ENCODE results near the gene RPRD1B.
"Not testable (repeated sequence)": the region's sequence is repeated elsewhere in the genome, so short reads cannot be mapped to it uniquely, and the experiment has no call there.

Gene RPRD1B

DNA sequence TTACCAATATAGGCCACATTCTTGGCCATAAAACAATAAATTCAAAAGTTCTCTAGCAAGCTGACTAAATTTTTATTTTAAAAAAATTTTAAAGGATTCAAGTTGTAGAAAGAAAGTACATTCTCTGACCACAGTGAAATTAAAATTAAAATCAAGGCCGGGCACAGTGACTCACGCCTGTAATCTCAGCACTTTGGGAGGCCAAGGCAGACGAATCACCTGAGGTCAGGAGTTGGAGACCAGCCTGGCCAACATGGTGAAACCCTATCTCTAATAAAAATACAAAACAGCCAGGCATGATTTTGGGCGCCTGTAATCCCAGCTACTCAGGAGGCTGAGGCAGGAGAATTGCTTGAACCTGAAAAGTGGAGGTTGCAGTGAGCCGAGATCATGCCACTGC, 68.7 kb downstream of the RPRD1B start:
- DNase-seq (ENCODE audit: low read depth in 2 of 3, low spot score in 2 of 3): not testable (repeated sequence)

DNA sequence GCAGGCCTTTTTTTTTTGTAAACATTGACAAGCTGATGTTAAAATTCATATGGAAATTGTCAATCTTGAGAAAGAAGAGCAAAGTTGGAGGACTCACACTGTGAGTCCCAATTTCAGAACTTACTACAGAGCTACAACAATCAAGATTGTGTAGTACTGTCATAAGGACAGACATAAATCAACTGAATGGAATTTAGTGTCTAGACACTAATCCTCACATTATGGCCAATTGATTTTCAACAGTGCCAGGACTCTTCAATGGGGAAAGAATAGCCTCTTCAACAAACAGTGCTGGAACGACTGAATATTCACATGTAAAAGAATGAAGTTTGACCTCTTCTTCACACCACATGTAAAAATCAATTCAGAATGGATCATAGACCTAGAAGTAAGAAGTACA, 70.7 kb downstream of the RPRD1B start:
- no peak for DNase-seq (ENCODE audit: low read depth in 2 of 3, low spot score in 2 of 3)

DNA sequence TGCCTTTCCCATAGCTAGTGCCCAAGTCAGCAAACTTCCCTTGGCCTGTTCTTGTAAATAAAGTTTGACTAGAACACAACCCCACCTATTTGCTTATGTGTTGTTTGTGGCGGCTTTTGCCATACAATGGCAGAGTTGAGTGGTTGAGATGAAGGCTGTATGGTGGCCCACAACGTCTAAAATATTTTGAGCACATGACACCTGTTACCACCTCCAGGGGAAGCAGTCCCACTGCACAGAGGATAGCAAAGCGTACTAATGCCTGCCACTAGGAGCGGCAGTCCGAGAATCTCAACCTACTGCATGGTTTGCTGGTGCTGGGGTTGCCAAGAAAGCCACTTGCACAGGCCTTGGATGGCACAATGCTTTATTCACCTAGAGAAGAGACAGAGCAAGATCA, 72.9 kb downstream of the RPRD1B start:
- no peak for DNase-seq (ENCODE audit: low read depth in 2 of 3, low spot score in 2 of 3)

- DNase-seq (ENCODE audit: low read depth in 2 of 3, low spot score in 2 of 3): not testable (repeated sequence)
These were observed 73.8 kb downstream of the RPRD1B start for GRCh38 chr20:38107386-38107785.

DNA sequence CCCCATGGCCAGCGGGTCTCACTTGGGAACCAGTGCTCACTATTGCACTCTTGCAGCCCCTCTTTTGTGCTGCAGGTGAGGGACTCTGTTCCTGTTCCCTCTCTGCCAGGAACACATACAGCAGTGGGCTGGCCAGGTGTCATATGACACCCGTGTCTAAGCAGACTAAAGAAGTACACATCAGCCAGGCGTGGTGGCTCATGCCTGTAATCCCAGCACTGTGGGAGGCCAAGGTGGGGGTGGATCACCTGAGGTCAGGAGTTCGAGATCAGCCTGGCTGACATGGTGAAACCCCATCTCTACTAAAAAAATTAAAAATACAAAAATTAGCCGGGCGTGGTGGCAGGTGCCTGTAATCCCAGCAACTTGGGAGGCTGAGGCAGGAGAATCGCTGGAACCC, 74.4 kb downstream of the RPRD1B start:
- DNase-seq (ENCODE audit: low read depth in 2 of 3, low spot score in 2 of 3): not testable (repeated sequence)

DNA sequence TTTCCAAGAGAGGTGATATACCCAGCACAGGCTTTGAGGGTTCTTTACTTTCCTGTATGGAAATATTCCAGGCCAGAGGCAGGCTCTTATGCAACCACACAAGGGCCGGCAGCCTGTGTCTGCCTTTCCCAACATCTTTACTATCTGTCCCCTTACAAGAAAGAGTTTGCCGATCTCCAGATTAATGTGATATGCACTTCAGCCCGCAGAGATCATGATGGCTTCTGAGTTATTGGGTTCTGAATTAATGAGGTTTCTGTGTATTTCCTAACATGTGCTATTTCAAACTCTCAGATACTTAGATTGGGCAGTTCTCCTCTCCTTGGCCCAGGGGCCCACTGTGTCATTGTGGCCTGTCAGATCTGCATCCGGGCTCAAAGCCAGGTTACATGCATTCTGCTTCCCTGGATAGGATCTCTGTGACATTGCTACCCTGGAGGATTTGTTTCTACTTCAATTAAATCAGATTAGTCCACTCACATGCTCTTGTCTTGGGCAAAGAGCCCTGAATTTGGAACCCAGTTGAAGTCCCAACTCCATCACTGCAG, 75.0 kb downstream of the RPRD1B start:
- no peak for DNase-seq (ENCODE audit: low read depth in 2 of 3, low spot score in 2 of 3)

DNA sequence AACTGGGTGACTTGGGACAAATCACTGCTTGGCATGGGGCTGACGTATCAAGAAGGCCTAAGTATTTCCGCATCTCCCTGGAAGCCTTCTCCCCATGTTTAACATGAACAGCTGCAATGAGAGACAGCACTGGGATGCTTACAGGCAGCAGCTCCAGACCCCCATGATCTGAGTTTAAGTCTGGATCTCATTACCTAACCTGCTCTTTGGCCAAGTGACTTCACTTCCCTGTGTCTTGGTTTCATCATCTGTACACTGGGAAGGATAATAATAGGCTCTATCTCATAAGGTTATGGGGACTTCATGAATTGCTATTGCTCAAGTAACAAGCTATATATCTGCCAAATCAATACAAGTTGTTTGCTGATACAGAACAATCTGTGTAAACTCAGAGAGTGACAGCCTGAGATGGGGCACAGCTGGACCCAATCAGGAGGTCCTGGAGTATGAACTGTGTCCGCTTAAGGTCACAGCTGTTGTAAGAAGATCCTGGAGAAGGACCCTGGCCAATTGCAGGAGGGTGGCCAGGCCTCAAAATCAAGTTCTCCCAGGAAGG, 75.5 kb downstream of the RPRD1B start:
- no peak for DNase-seq (ENCODE audit: low read depth in 2 of 3, low spot score in 2 of 3)

GRCh38 chr20:38109591-38110524, 76.3 kb downstream of the RPRD1B start:
- DNase-seq (ENCODE audit: low read depth in 2 of 3, low spot score in 2 of 3): no peak

DNA sequence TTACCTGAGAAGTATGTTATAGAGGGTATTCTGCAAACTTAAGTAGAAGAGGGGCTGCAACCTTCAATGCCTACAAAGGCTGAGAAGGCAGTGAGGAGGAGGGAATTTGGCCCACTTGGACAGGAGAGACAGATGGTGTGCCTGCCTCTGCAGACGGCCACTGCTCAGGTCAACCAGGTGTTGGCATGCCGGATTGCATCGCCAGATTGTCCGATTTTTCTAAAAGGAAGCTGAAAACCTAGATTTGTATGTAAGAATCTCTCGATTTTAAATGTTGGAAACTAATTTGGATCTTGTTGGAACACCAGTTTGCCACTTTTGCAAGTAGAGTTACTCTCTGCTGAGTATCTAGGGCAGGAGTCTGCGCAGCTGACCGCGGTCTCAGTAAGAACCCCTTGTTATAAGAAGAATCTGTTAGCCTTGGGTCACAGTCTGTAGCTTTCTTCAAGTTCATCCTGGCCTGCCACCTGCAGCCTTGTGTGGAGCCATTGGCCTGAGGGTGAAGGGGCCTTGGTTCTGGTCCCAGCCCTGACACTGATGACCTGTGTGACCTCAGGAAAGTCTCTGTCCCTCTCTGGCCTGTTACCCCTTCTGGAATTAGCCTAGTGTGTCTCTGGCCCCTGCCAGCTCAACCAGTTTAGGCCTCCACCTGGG, 77.1 kb downstream of the RPRD1B start:
- DNase-seq (ENCODE audit: low read depth in 2 of 3, low spot score in 2 of 3): no peak

DNA sequence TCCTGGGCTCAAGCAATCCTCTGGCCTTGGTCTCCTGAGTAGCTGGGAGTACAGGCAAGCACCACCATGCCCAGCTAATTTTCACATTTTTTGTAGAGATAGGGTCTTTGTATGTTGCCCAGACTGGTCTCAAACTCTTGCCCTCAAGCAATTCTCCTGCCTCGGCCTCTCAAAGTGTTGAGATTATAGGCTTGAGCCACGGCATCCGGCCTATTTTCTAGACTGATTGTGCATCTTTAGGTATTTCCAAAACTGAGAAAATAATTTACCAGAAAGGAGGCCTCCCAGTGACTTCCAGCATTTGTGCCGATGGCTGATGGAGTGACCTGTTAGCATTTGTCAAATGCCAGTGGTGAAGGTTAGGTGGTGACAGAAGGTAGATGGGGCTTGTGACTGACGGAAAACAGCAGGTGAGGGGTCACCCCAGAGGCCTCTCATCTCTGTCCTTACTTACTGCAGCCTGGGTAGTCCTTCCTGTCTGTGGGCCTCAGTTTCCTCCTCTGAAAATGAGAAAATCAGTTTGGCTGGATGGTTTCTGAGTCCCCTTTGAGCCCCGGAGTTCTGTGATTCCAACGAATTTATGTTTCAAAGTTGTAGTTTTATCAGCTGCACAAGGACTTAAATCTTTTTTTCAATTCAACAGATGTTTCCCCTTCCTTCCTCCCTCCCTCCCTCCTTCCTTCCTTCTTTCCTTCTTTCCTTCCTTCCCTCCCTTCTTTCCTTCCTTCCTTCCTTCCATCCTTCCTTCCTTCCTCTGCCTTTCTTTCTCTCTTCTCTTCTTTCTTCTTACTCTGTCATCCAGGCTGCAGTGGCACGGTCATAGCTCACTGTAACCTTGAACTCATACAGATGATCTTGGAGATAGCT, 78.1 kb downstream of the RPRD1B start:
- no peak for DNase-seq (ENCODE audit: low read depth in 2 of 3, low spot score in 2 of 3)

- no peak for DNase-seq (ENCODE audit: low read depth in 2 of 3, low spot score in 2 of 3)
These were observed 78.8 kb downstream of the RPRD1B start for GRCh38 chr20:38112261-38112929.

DNA sequence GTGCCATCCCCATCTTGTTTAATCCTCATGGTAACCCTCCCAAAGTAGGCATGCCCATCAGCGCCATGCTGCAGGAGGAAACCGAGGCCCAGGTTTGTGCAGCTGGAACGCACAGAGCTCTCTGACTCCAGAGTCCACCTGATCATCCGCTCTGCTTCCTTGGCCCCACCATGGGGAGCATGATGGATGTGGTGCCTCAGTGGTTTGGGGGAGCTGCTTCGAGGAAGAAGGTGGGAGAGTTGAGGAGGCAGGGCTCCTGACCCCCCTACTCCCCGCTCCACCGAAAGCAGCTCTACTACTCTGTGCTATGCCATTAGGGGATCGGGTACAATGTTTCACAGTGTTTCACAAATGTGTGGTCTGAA, 79.4 kb downstream of the RPRD1B start:
- no peak for DNase-seq (ENCODE audit: low read depth in 2 of 3, low spot score in 2 of 3)

GRCh38 chr20:38113401-38114325, 80.1 kb downstream of the RPRD1B start:
- no peak for DNase-seq (ENCODE audit: low read depth in 2 of 3, low spot score in 2 of 3)

DNA sequence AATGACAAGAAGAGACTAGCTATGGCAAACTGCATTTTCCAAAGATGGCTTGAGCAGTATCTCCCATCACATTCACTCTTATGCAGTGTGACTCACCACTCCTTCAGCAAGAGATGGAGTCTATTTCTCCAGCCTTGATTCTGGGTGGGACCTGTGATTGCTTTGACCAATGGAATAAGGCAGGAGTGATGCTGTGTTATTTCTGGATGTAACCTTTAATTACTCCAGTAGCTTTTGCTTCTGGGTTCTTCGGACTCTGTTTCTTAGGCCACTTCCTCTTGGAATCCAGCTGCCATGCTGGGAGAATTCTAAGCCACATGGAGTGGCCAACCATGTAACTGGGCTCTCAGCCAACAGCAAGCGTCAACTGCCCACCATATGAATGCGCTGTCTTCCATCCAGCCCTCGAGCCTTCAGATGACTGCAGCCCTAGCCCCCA, 80.8 kb downstream of the RPRD1B start:
- no peak for DNase-seq (ENCODE audit: low read depth in 2 of 3, low spot score in 2 of 3)

GRCh38 chr20:38115205-38115604, 81.7 kb downstream of the RPRD1B start:
- DNase-seq (ENCODE audit: low read depth in 2 of 3, low spot score in 2 of 3): no peak

DNA sequence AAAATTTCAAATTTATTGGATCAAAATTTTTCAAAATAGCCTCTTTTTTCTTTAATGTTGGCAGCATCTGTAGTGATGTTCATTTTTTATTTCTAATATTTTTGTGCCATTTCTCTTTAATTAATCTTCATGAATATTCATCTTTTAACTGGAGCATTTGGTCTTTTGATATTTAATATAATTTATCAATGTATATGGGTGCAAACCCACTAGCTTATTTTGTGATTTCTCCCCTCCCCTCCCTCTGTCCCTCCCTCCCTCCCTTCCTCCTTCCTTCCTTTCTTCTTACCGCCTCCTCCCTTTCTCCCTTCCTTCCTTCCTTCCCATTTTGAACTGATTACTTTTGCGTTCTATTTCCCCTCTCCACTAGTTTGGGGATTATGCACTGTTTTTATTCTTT, 82.3 kb downstream of the RPRD1B start:
- DNase-seq (ENCODE audit: low read depth in 2 of 3, low spot score in 2 of 3): no peak

- DNase-seq (ENCODE audit: low read depth in 2 of 3, low spot score in 2 of 3): no peak
These were observed 83.0 kb downstream of the RPRD1B start for GRCh38 chr20:38116409-38117165.

DNA sequence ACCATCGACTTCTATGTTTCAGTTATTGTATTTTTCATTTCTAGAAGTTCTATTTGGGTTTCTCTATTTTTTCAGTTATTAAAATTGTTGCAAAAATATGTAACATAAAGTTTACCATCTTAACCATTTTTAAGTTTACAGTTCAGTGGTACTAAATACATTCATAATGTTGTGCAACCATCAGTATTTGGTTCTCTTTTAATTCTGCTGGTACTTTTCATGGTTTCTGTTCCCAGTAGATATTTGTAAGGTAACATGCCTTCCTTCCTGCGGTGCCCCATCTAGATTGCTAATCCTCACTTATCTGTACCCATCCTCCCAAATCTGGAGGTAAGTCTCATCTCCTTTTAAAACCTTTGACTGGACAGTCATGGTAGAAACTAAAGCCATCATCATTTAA, 83.7 kb downstream of the RPRD1B start:
- DNase-seq (ENCODE audit: low read depth in 2 of 3, low spot score in 2 of 3): no peak

- no peak for DNase-seq (ENCODE audit: low read depth in 2 of 3, low spot score in 2 of 3)
These were observed 84.1 kb downstream of the RPRD1B start for GRCh38 chr20:38117635-38118034.
